GM18909 (cell line): ENCODE data around the gene IL1R1.

ENCODE experiments used
- ATAC-seq: cut with Tn5 transposase; IDR thresholded peaks from one replicate; pipeline ENCODE4 v1.9.1; 2021; ENCODE audit warnings: mild to moderate bottlenecking; ENCODE audit not compliant: unreplicated experiment, poor library complexity

Gene IL1R1

GRCh38 chr2:102193074-102193473, 50.5 kb downstream of the IL1R1 start:
- ATAC-seq: no peak

GRCh38 chr2:102194609-102195268, 52.2 kb downstream of the IL1R1 start:
- no peak for ATAC-seq

- ATAC-seq: no peak
Measured at GRCh38 chr2:102197389-102198137, 55.0 kb downstream of the IL1R1 start.

- ATAC-seq: no peak
Measured at GRCh38 chr2:102200539-102200938, 58.0 kb downstream of the IL1R1 start.

GRCh38 chr2:102204638-102205037, 62.1 kb downstream of the IL1R1 start:
- no peak for ATAC-seq

GRCh38 chr2:102206666-102207341, 64.3 kb downstream of the IL1R1 start:
- no peak for ATAC-seq

GRCh38 chr2:102208774-102209173, 66.2 kb downstream of the IL1R1 start:
- ATAC-seq: no peak

- no peak for ATAC-seq
Measured at GRCh38 chr2:102209474-102209873, 66.9 kb downstream of the IL1R1 start.

- no peak for ATAC-seq
Measured at GRCh38 chr2:102217032-102217431, 74.5 kb downstream of the IL1R1 start.

- no peak for ATAC-seq
Measured at GRCh38 chr2:102224824-102225739, 82.5 kb downstream of the IL1R1 start.

- ATAC-seq: no peak
Measured at GRCh38 chr2:102226171-102226570, 83.6 kb downstream of the IL1R1 start.

- ATAC-seq: no peak
Measured at GRCh38 chr2:102226612-102227391, 84.3 kb downstream of the IL1R1 start.

GRCh38 chr2:102229141-102229769, 86.7 kb downstream of the IL1R1 start:
- ATAC-seq: no peak
